ENCODE results near the gene EXT2. TPM values are rescaled to one million over a fixed set of nuclear protein-coding genes. Genes with fewer than 3 reads are reported as not detected.

EXT2 gene
- total and polyA plus RNA-seq, 2 of the 13 experiments (the other 11 are each of a cell fraction or from before 2014, with no cell fraction given): 61.5 to 68.7 TPM

GRCh38 chr11:44095506-44096359 lies at the start of gene EXT2 (continued):
- TF ChIP-seq THYN1 (CRISPR knock-in tag; IDR thresholded peaks at IDR 0.05; ENCODE audit: borderline replicate concordance, low read depth) (no peak), PRMT3 (CRISPR knock-in tag; IDR thresholded peaks at IDR 0.05; ENCODE audit: borderline replicate concordance, low read depth) (no peak), TOE1 (CRISPR knock-in tag; IDR thresholded peaks at IDR 0.05) (no peak), TEAD2 (CRISPR knock-in tag; IDR thresholded peaks at IDR 0.05) (no peak), ZNF441 (CRISPR knock-in tag; IDR thresholded peaks at IDR 0.05; ENCODE audit: borderline replicate concordance) (0 out of 2 replicates have a peak, but pooled peaks have one; percentile 55), PAX8 (CRISPR knock-in tag; IDR thresholded peaks at IDR 0.05; ENCODE audit: borderline replicate concordance) (no peak), ZNF605 (CRISPR knock-in tag; IDR thresholded peaks at IDR 0.05) (no peak), ZNF367 (CRISPR knock-in tag; IDR thresholded peaks at IDR 0.05; ENCODE audit: borderline replicate concordance) (no peak), ZNF205 (CRISPR knock-in tag; IDR thresholded peaks at IDR 0.05) (no peak), ZNF317 (CRISPR knock-in tag; IDR thresholded peaks at IDR 0.05) (no peak), ATF7-NPFF (CRISPR knock-in tag; IDR thresholded peaks at IDR 0.05; ENCODE audit: low read depth) (no peak; the same call in 1 of the 2 replicates), NCOA1 (CRISPR knock-in tag; IDR thresholded peaks at IDR 0.05) (no peak), EZH2 (conservative IDR thresholded peaks at IDR 0.05; ENCODE audit: low read depth, low read length) (no peak), ZNF281 (CRISPR knock-in tag; IDR thresholded peaks at IDR 0.05; ENCODE audit: borderline replicate concordance) (no peak), NFYC (CRISPR knock-in tag; IDR thresholded peaks at IDR 0.05) (no peak), ZNF350 (CRISPR knock-in tag; IDR thresholded peaks at IDR 0.05; ENCODE audit: borderline replicate concordance, low read depth) (0 out of 2 replicates have a peak, but pooled peaks have one; percentile 19), KAT7 (CRISPR knock-in tag; IDR thresholded peaks at IDR 0.05; ENCODE audit: borderline replicate concordance) (peak; percentile 28; the same call in 1 of the 2 replicates), ZFP91 (CRISPR knock-in tag; IDR thresholded peaks at IDR 0.05; ENCODE audit: borderline replicate concordance) (peak; percentile 45), ZFAT (CRISPR knock-in tag; conservative IDR thresholded peaks at IDR 0.05) (no peak), ZBTB38 (CRISPR knock-in tag; IDR thresholded peaks at IDR 0.05) (peak; percentile 32; the same call in 1 of the 2 replicates), ATF5 (CRISPR knock-in tag; IDR thresholded peaks at IDR 0.05; ENCODE audit: low read depth) (no peak), KAT8 (CRISPR knock-in tag; IDR thresholded peaks at IDR 0.05) (no peak), KDM6A (CRISPR knock-in tag; IDR thresholded peaks at IDR 0.05; ENCODE audit: low read depth) (no peak), MAFF (IDR thresholded peaks at IDR 0.05; ENCODE audit: low read depth, low read length) (no peak), ASH2L (IDR thresholded peaks at IDR 0.05; ENCODE audit: insufficient read length, low read depth, low read length) (peak; percentile 65), MED13 (CRISPR knock-in tag; IDR thresholded peaks at IDR 0.05) (no peak)
